ENCODE data around the gene KIAA1328. TPM values are rescaled to one million over a fixed set of nuclear protein-coding genes. Genes with fewer than 3 reads are reported as not detected.

KIAA1328 gene
- total RNA-seq, 4 donors from 2014 or later = 2.3 to 18.7 (median 5.8) TPM

GRCh38 chr18:37138456-37138855 is 309.5 kb downstream of the KIAA1328 start:
- Histone ChIP-seq H3K4me1 (no peaks in the 10 kb centered on the region), H3K4me3 (no peak overlapping the region), H3K27ac (no peak overlapping the region), H3K9me3 (no peaks in the 10 kb centered on the region), H3K36me3 (no peaks in the 10 kb centered on the region), H3K27me3 (no peaks in the 10 kb centered on the region)
- intact Hi-C loops (cut with DNase I) = no loop called here
- no peak for DNase-seq
- 82 to 94% methylated on average over 3 of the region's 3 CpGs for WGBS, 2 donors
- TF ChIP-seq CTCF (IDR thresholded peaks at IDR 0.05) = no peak
- TF ChIP-seq POLR2A (IDR thresholded peaks at IDR 0.05) = no peak

GRCh38 chr18:37139876-37140275 is 310.9 kb downstream of the KIAA1328 start:
- H3K9me3 ChIP-seq = no peaks in the 10 kb centered on the region
- TF ChIP-seq POLR2A (IDR thresholded peaks at IDR 0.05) (no peak), CTCF (IDR thresholded peaks at IDR 0.05) (no peak)
- no peaks in the 10 kb centered on the region for H3K27me3 ChIP-seq
- no peaks in the 10 kb centered on the region for H3K4me1 ChIP-seq
- no peaks in the 10 kb centered on the region for H3K36me3 ChIP-seq
- H3K4me3 ChIP-seq = no peak overlapping the region
- DNase-seq = no peak
- intact Hi-C loops (cut with DNase I) = no loop called here
- H3K27ac ChIP-seq = no peak overlapping the region
- WGBS, 2 donors = 96 to 100% methylated on average over 1 of the region's 1 CpG

GRCh38 chr18:37144921-37145320 is 316.0 kb downstream of the KIAA1328 start:
- Histone ChIP-seq H3K9me3 (no peaks in the 10 kb centered on the region), H3K27me3 (no peaks in the 10 kb centered on the region), H3K4me3 (no peak overlapping the region), H3K36me3 (no peaks in the 10 kb centered on the region), H3K27ac (no peak overlapping the region), H3K4me1 (no peaks in the 10 kb centered on the region)
- WGBS, 2 donors = 29 to 59% methylated on average over 4 of the region's 4 CpGs
- DNase-seq = no peak
- intact Hi-C loops (cut with DNase I) = no loop called here
- TF ChIP-seq POLR2A (IDR thresholded peaks at IDR 0.05) = no peak
- no peak for TF ChIP-seq CTCF (IDR thresholded peaks at IDR 0.05)

- Histone ChIP-seq H3K4me1 (no peaks in the 10 kb centered on the region), H3K27me3 (no peaks in the 10 kb centered on the region), H3K36me3 (no peaks in the 10 kb centered on the region), H3K27ac (no peak overlapping the region), H3K9me3 (no peaks in the 10 kb centered on the region), H3K4me3 (no peak overlapping the region)
- WGBS, 2 donors = 75 to 79% methylated on average over 6 to 7 of the region's 7 CpGs
- DNase-seq = no peak
- intact Hi-C loops (cut with DNase I) = no loop called here
- TF ChIP-seq CTCF (IDR thresholded peaks at IDR 0.05) = no peak
- no peak for TF ChIP-seq POLR2A (IDR thresholded peaks at IDR 0.05)
Measured at GRCh38 chr18:37156330-37156942, 327.5 kb downstream of the KIAA1328 start.

- Histone ChIP-seq H3K9me3 (no peaks in the 10 kb centered on the region), H3K4me1 (no peaks in the 10 kb centered on the region), H3K27me3 (no peaks in the 10 kb centered on the region), H3K36me3 (no peaks in the 10 kb centered on the region), H3K27ac (no peak overlapping the region), H3K4me3 (no peak overlapping the region)
- 47 to 48% methylated on average over 3 of the region's 3 CpGs for WGBS, 2 donors
- DNase-seq = no peak
- TF ChIP-seq POLR2A (IDR thresholded peaks at IDR 0.05) = no peak
- no peak for TF ChIP-seq CTCF (IDR thresholded peaks at IDR 0.05)
- intact Hi-C loops (cut with DNase I) = no loop called here
Measured at GRCh38 chr18:37160038-37160820, 331.3 kb downstream of the KIAA1328 start.

Measured in esophagus squamous epithelium (tissue), 5 donors.